ENCODE data around the gene CCR8.
A peak's percentile ranks its signal among the peaks of the same experiment; 100 is the strongest.

CCR8 gene
- long read RNA-seq, donor 1 = 0 reads
- long read RNA-seq, donor 2 = 0 reads
- long read RNA-seq, donor 3 = 0 reads
- long read RNA-seq, donor 4 = 0 reads
- long read RNA-seq, donor 5, partial matches to known transcripts = 6 of 6 reads
- long read RNA-seq, donor 5, other reads (novel, unspliced or antisense) = 0 of 6 reads
- long read RNA-seq, donor 6 = 0 reads
- long read RNA-seq, donor 7 = 0 reads
- long read RNA-seq, donor 8 = 0 reads

DNA sequence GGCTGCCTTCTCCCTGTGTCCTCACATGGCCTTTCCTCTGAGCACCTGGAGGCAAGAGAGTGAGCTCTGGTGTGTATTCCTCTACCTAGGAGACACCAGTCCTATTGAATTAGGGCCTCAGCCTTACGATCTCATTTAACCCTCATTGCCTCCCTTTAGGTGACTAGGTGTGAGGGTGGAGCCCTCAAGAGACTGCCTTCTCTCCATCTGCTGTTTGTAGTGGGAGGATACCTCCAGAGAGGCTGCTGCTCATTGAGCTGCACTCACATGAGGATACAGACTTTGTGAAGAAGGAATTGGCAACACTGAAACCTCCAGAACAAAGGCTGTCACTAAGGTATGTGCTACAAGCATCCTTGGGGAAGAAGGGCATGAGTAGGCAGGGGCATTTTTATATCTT is at the start of gene CCR8:
Gene CCR8, plus strand, starts transcription at position 217 of the 400 bp plus-strand sequence. CDS start 2,623 bp downstream, outside the sequence.
- no peak for DNase-seq

DNA sequence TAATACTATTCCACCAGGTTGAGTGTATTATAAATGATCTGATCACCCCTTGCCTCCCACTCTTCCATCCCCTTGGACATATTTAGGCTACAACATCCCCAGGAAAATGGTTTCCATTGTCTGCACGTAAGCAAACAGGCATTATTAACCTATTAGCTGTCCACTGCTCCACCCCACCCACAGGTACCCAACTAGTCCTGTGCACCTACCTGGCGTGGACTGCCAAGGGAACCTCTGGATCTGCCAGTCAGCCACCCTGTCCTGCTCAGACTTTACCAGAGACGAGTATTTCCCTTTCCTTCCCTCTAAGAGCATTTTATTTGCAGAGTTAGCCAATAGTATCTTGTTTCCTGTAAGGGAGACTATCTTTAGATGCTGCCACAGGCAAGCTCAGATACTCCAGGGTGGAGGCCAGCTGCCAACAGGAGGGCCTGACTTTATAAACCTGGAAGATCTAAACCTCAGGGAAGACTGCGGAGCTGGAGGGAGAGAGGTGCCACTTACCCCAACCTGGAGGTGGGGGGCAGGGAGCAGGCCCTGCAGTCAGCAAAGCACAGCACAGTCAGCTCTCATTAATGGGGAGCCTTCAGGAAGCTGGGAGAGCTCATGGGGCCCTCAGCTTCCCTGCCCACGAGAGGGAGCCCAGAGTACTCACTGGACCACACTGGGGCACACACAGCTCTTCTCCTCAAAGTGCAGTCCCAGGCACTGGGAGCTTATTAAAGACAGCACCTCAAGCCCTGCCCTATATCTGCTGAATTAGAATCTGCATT is 49.6 kb upstream of the CCR8 start, which contains the start of gene CX3CR1:
Gene CX3CR1, minus strand, starts transcription at position 292 of the 773 bp plus-strand sequence. CDS start 13,527 bp downstream, outside the sequence.
- no peak for DNase-seq

DNA sequence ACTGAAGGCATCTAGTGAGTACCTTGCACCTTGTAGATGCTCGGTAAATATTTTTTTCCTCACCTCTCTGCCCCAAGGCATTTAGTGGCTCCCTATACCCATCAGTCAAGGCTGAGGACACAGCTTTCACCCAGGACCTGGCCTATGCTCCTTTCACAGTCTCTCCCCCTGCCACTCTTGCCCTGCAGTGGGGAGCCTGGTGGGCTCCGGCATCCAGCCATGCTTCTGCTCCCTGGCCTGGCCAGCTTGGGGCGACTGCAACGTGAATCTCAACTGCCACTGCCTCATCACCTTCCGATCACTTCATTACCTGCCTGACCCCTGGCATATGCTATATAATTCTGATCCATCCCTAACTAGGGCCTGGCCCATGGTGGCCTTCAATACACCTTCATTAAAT is 48.9 kb upstream of the CCR8 start:
- no peak for DNase-seq

DNA sequence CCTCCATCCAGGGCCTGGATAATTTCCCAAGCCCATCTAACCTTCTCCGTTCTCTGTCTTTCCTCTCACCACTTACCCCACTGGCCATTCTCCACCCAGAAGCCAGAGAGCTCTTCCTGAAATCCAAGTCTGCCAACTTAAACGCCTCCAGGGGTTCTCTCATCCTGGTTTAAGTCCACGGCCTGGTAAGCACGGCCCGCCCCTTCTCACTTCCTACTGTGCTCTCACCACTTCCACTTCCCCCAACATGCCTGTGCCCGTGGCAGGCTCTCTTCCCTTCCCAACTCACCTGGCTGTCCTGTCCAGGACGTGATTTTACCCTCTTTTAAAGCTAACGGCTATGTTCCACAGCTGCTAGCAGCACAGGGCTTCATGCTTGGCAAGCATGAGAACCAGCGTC is 48.0 kb upstream of the CCR8 start:
- DNase-seq = no peak

- DNase-seq = no peak
Measured at GRCh38 chr3:39282057-39282456, 47.5 kb upstream of the CCR8 start.

GRCh38 chr3:39284457-39284881 is 45.0 kb upstream of the CCR8 start:
- DNase-seq = no peak

DNA sequence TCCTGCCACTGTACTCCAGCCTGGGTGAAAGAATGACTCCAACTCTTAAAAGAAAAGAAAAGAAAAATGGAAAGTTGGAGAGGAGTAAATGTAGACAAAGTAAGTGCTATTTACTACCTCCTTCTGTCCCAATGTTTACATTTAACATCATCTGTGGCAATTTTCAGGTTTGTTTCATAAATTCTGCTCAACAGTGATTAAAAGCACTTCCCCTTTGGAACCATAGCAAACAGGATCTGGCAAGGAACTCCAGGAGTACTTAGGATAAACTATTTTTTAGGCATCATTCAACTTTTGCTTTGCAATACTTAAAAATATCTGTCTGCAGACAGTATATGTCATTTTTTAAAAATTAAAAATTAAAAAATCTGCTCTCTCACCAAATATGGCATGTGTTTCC is 44.2 kb upstream of the CCR8 start:
- no peak for DNase-seq

DNA sequence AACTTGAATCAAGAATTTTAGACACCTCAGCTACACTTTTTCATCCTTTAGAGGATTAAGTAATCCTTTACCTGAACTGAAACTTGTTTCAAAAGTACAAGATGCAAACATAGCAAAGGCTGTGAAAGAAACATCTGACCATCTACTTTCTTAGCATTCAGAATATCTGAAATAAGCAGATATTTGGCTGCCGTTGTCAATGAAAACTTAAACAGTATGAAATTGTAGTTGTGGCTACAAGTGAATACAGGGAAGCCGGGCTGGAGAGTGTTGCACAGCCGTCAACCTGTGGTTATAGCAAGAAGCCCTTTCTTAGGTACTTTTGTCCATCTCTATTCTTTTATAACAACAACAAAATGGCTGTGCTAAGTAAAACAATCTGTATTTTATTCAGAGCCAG is 42.7 kb upstream of the CCR8 start:
- DNase-seq = no peak

DNA sequence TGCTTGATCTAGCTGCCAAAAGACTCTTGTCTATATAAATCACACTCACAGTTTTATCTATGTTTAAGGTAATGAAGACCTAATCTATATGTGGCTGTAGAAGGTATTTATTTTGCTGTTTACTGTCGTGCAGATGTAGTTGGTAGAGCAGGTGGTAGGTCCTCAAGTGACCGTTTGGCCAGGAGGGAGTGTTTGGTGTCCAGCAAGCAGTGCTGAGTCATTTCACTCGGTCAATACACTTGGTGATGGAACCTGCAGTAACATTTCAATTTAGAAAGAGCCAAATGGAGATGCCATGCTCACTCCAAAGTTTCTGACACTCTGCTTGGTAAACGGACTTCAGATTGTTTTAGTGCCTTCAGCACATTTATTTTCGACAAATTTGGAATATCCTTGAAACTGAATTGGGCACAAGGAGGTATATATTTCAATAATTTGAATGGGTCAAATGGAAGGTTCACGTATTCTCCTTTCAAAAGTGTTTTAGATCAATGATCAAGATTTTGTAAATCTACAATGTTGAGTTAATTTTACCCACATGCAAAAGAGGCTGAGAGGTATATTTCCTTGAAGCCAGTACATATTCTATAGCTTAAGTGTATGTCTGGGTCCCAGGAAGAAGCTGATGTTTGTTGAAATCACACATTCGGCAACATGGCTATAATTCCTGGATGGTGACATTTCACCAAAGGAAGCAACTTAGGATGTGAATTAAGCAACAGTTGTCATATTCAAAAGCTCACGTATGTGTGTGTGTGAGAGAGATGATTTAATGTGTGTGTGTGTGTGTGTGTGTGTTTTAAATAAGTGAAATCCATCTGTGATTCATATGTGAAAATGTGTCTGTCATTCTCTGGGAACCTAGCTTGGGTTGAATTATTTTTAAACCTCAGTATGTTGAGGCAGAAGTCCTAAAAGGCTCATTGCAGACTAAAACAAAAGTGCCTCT is 42.0 kb upstream of the CCR8 start:
- no peak for DNase-seq

DNA sequence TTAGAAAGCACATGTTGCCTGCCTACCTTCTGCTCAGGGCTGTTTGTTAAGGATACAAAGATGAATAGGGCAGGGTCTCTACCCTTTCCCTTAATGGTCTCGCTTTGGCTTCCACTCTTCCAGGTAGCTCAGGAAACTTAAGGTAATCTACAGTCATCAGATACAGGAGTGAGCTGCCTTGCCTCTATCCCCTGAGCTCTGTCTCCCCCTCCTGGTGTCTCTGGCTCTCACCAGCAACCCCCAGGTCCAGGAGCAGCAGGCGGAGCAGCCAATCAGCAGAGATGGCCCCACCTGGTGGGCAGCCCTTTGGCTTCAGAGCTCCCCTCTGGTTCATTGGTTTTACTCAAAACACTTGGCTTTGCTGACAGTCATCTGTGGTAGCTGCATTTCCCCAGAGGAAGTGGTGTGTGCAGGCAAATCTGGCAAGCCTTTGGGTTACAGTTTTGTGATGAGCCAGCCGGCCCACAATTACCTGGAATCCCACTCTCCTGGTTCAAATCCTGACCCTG is 41.2 kb upstream of the CCR8 start:
- DNase-seq = peak; percentile 49

- no peak for DNase-seq
Measured at GRCh38 chr3:39289107-39289506, 40.4 kb upstream of the CCR8 start.

DNA sequence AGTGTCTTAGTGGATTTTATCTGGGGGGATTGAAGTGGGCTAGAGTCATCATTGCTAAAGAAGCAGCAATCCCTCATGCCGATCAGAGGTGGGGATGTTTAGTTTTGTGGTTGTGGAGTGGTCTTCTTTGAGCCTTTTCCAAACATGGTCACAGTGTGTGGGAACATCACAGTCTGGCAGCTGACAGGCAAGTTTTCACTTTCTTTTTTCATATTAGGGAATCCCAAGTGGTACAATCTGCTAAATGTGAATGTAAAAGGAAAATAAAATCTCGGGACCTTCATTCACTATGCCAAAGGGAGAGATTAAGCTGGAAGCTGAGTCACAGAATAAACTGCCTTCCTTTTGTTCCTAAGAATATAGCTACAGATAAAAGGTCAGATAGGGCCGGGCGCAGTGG is 39.3 kb upstream of the CCR8 start:
- DNase-seq = no peak

GRCh38 chr3:39291903-39292329 is 37.6 kb upstream of the CCR8 start:
- peak; percentile 27 for DNase-seq

GRCh38 chr3:39292961-39293360 is 36.5 kb upstream of the CCR8 start:
- no peak for DNase-seq

GRCh38 chr3:39294446-39295183 is 34.9 kb upstream of the CCR8 start:
- DNase-seq = no peak

DNA sequence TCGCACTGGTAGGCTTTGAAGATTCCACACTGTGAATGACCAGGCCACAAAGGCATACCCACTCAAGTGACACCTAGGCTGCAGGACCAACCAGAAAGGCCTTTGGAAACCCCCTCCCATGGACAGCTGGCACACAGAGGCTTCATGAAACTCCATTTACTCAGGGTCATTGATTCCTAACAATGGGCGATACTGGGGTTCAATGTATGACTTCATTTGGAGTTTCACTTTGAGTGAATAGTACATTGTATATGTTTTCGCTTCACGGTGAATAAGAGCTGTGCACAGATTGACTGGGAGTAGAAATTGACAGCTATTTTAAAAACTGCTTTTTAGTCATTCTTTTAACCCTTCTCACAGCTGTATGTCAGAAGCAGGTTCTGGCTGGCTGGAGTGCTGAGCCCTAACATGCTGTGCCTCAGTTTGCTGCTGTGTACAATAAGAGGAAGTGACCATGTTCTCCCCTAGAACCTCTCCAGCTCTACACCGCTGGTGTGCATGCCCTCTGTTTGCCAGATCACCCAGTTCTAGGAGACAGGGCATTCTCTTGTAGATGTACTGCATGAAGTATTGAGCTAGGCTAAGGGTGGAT is 34.2 kb upstream of the CCR8 start:
- no peak for DNase-seq

GRCh38 chr3:39296197-39297077 is 33.1 kb upstream of the CCR8 start:
- DNase-seq = no peak

GRCh38 chr3:39299279-39299678 is 30.2 kb upstream of the CCR8 start:
- DNase-seq = no peak

GRCh38 chr3:39302178-39302577 is 27.3 kb upstream of the CCR8 start:
- no peak for DNase-seq

DNA sequence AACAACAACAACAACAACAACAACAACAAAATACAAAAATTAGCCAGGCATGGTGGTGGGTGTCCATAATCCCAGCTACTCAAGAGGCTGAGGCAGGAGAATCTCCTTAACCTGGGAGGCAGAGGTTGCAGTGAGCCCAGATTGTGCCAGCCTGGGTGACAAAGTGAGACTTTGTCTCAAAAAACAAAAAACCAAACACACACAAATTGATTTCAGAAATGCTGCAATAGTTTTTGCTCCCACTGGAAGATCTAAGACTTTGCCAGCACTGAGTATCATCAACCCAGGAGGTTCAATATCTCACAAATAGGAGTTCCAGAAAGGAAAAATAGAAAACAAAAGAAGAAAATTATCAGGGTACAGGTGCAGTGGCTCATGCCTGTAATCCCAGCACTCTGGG is 16.2 kb upstream of the CCR8 start:
- no peak for DNase-seq
